GM12878 (cell line): ENCODE data around the gene CACFD1. TPM values are rescaled to one million over a fixed set of nuclear protein-coding genes. Genes with fewer than 3 reads are reported as not detected.

ENCODE experiments used
- ATAC-seq: fragments of 200-7000 bp; cut with Tn5 transposase; 3 replicates; pipeline ENCODE4 v1.9.1; 2020; ENCODE audit warnings: mild to moderate bottlenecking, moderate library complexity
- BruUV-seq: library from RNA; stranded (reverse); fragments of 400-500 nt; replicated peaks from 2 replicates; lab custom pipeline; 2021; lab: Mats Ljungman, UMichigan
- CTCF ChIA-PET: fragments of 300-600 bp; sonication (Branson Sonifier 250); formaldehyde crosslinking; extraction: SDS; loops from one replicate; lab custom pipeline; 2021; ENCODE audit warnings: inconsistent platforms; lab: Yijun Ruan, JAX
- POLR2A ChIA-PET: fragments of 350-600 bp; formaldehyde crosslinking; extraction: SDS; loops from one replicate; lab custom pipeline; 2021; ENCODE audit warnings: inconsistent platforms; lab: Charles Lee
- RAD21 ChIA-PET: fragments of 300-600 bp; sonication (Branson Sonifier 250); formaldehyde crosslinking; loops from one replicate; lab custom pipeline; 2023; ENCODE audit warnings: antibody characterized with exemption; ENCODE audit not compliant: unreplicated experiment; lab: Charles Lee
- SMC1A ChIA-PET: fragments of 300-600 bp; sonication (Branson Sonifier 250); formaldehyde crosslinking; loops from one replicate; lab custom pipeline; 2023; ENCODE audit not compliant: unreplicated experiment, uncharacterized antibody; lab: Charles Lee
- DNase-seq: peaks from one replicate; pipeline ENCODE4 v3.0.0-alpha.2; 2011; ENCODE audit warnings: low read depth, low spot score
- FAIRE-seq: peaks from 3 replicates; lab custom pipeline; 2011; peaks lifted over from hg19 to GRCh38; lab: Jason Lieb, UNC
- H2AFZ ChIP-seq: 2 replicates; pipeline ENCODE4 v1.6.0; 2011; ENCODE audit warnings: low read depth, low read length, control low read depth; ENCODE audit not compliant: control insufficient read depth
- H3K27ac ChIP-seq: 2 replicates; pipeline ENCODE4 v1.5.1; 2011; ENCODE audit warnings: control low read depth; ENCODE audit not compliant: control insufficient read depth, insufficient read depth
- H3K27me3 ChIP-seq, 2 experiments: replicated peaks in 1 of 2; 2 replicates each; pipeline versions ENCODE4 v1.6.0 to v1.6.1; 2011; ENCODE audit warnings: low read length in 1 of 2; ENCODE audit not compliant: control insufficient read depth in 2 of 2, insufficient read depth in 2 of 2
- H3K36me3 ChIP-seq, 2 experiments: 2 replicates each; pipeline ENCODE4 v1.5.1; 2011; ENCODE audit warnings: low read length in 1 of 2; ENCODE audit not compliant: control insufficient read depth in 2 of 2, insufficient read depth in 2 of 2
- H3K4me1 ChIP-seq: 2 replicates; pipeline ENCODE4 v1.6.1; 2011; ENCODE audit warnings: mild to moderate bottlenecking, low read length, moderate library complexity, mixed read lengths; ENCODE audit not compliant: control insufficient read depth, insufficient read depth
- H3K4me2 ChIP-seq: 2 replicates; pipeline ENCODE4 v1.6.0; 2011; ENCODE audit warnings: control low read depth; ENCODE audit not compliant: control insufficient read depth, insufficient read depth
- H3K4me3 ChIP-seq: fragments of 200-600 bp; sonication (generic); 2 replicates; pipeline ENCODE4 v1.5.1; 2016
- H3K79me2 ChIP-seq: 2 replicates; pipeline ENCODE4 v1.6.0; 2011; ENCODE audit warnings: low read length; ENCODE audit not compliant: control insufficient read depth, insufficient read depth
- H3K9ac ChIP-seq: 2 replicates; pipeline ENCODE4 v1.8.0; 2011; ENCODE audit warnings: low read length, control low read depth, mixed read lengths; ENCODE audit not compliant: control insufficient read depth, insufficient read depth
- H3K9me3 ChIP-seq: replicated peaks from 3 replicates; pipeline ENCODE4 v1.5.1; 2011; ENCODE audit warnings: mild to moderate bottlenecking, low read length; ENCODE audit not compliant: control insufficient read depth, insufficient read depth
- H4K20me1 ChIP-seq: 2 replicates; pipeline ENCODE4 v1.6.0; 2011; ENCODE audit not compliant: control insufficient read depth, insufficient read depth
- ATF2 ChIP-seq: IDR thresholded peaks from 2 replicates; pipeline ENCODE4 v1.6.1; 2012; ENCODE audit warnings: low read length, inconsistent platforms
- CUX1 ChIP-seq: IDR thresholded peaks from 2 replicates; pipeline ENCODE4 v1.6.1; 2012; ENCODE audit warnings: improper control_type of control experiment, low read depth, low read length; ENCODE audit not compliant: insufficient replicate concordance
- HSF1 ChIP-seq: fragments of 150-350 bp; IDR thresholded peaks from 2 replicates; pipeline ENCODE4 v1.6.1; 2014; ENCODE audit warnings: mild to moderate bottlenecking, low read depth, low read length
- PML ChIP-seq: IDR thresholded peaks from 2 replicates; pipeline ENCODE4 v1.6.1; 2012; ENCODE audit warnings: low read length, inconsistent platforms
- POLR2AphosphoS5 ChIP-seq: IDR thresholded peaks from 2 replicates; pipeline ENCODE4 v1.6.1; 2011; ENCODE audit warnings: mild to moderate bottlenecking, low read length, inconsistent platforms
- STAT3 ChIP-seq: IDR thresholded peaks from 2 replicates; pipeline ENCODE4 v1.6.1; 2011; ENCODE audit warnings: low read depth, low read length, improper control_type of control experiment
- ZSCAN29 ChIP-seq: fragments of 450-650 bp; IDR thresholded peaks from 2 replicates; pipeline ENCODE4 v1.6.1; 2017; ENCODE audit warnings: mild to moderate bottlenecking, moderate library complexity
- WGBS: methylation state at CpG from one replicate; pipeline ENCODE4 v1.1.6; 2016; ENCODE audit warnings: low lambda C conversion rate; ENCODE audit not compliant: insufficient replicate concordance, insufficient coverage; ENCODE audit errors: missing lambda C conversion rate; 5-methylcytosine and 5-hydroxymethylcytosine counted together
- in situ Hi-C: fragments of 300-500 bp; cut with MboI; formaldehyde crosslinking; loops from 9 replicates; pipeline ENCODE4 v1.14.3; 2018; ENCODE audit warnings: mixed read lengths
- intact Hi-C: fragments of 100-400 bp; cut with micrococcal nuclease; formaldehyde crosslinking; loops from one replicate; pipeline ENCODE4 v1.14.2; 2022; ENCODE audit not compliant: unreplicated experiment
- polyA plus RNA-seq, 11 experiments: library from polyadenylated mRNA; depleted of rRNA in 4 of 11; unstranded in 6 of 11; stranded (reverse) in 5 of 11; fragments of >200 nt; fragmentation: Nextera tagmentation in 4 of 11; fragmentation: Illumina TruSeq in 1 of 11; extraction: Ambion mirVana in 4 of 11; extraction: Trizol in 1 of 11; gene quantifications; 1 replicate in 1 of 11; 2 replicates in 10 of 11; pipeline versions ENCODE4 v1.2.1 to v1.2.3, GENCODE V29; 2011 to 2016; ENCODE audit warnings: inconsistent platforms in 2 of 11, missing spikeins in 2 of 11, low read depth in 1 of 11
- total RNA-seq, 4 experiments: library from RNA; depleted of rRNA in 3 of 4; stranded (reverse); fragments of >200 nt in 3 of 4; fragmentation: Illumina TruSeq in 1 of 4; extraction: Trizol in 1 of 4; gene quantifications; 2 replicates each; pipeline versions ENCODE4 v1.2.1 to v1.2.3, GENCODE V29; 2013 to 2021

CACFD1 gene
- total and polyA plus RNA-seq, 10 of the 15 experiments (the other 5 are each of a cell fraction or from before 2014, with no cell fraction given), result 0.09 to 5.8 (median 1.4) TPM; not detected in 1

- ChIA-PET POLR2A (no interaction called here), RAD21 (interaction anchor here (0.8 kb wide), 1 partner anchor 71 kb away, joined by 3 read pairs; no protein-coding TSS in a partner anchor), SMC1A (no interaction called here), CTCF (interaction anchor here (0.9 kb wide), 1 partner anchor 9 kb away, joined by 3 read pairs; no protein-coding TSS in a partner anchor)
- FAIRE-seq (no peak), ATAC-seq (no peak; the same call in 2 of the 3 replicates), DNase-seq (no peak)
- no peaks in the 10 kb centered on the region for H4K20me1 ChIP-seq
- intact Hi-C loops, result no loop called here
- 46% methylated on average over 10 of the region's 10 CpGs for WGBS
- H3K9me3 ChIP-seq, result no peaks in the 10 kb centered on the region; the same call in 2 of the 3 replicates
- no peaks in the 10 kb centered on the region for H3K4me1 ChIP-seq
- no TSS peak for BruUV-seq
- H3K79me2 ChIP-seq, result no peaks in the 10 kb centered on the region
- no peaks in the 10 kb centered on the region; a peak in 1 of 4 replicates for H3K27me3 ChIP-seq
- no peaks in the 10 kb centered on the region for H3K36me3 ChIP-seq
- H2AFZ ChIP-seq, result no peak overlapping the region
- in situ Hi-C loops, result no loop called here
- H3K27ac ChIP-seq, result no peak overlapping the region
- no peak overlapping the region for H3K4me3 ChIP-seq
- H3K9ac ChIP-seq, result no peak overlapping the region
- TF ChIP-seq HSF1 (peak; percentile 92), ZSCAN29 (no peak)
- H3K4me2 ChIP-seq, result no peak overlapping the region
Observed at GRCh38 chr9:133427658-133428348, 32.0 kb upstream of the CACFD1 start.

- ChIA-PET SMC1A (no interaction called here), CTCF (interaction anchor here (0.9 kb wide), 1 partner anchor 10 kb away, joined by 3 read pairs; no protein-coding TSS in a partner anchor), RAD21 (no interaction called here), POLR2A (interaction anchor here (0.5 kb wide), 1 partner anchor 284 kb away, joined by 3 read pairs; no protein-coding TSS in a partner anchor)
- Histone ChIP-seq H3K79me2 (no peaks in the 10 kb centered on the region), H3K9ac (no peak overlapping the region), H3K9me3 (no peaks in the 10 kb centered on the region; the same call in 2 of the 3 replicates), H3K4me3 (no peak overlapping the region), H3K4me2 (no peak overlapping the region), H3K36me3 (no peaks in the 10 kb centered on the region), H3K27me3 (no peaks in the 10 kb centered on the region; a peak in 1 of 4 replicates), H3K4me1 (no peaks in the 10 kb centered on the region), H4K20me1 (no peaks in the 10 kb centered on the region), H2AFZ (no peak overlapping the region), H3K27ac (no peak overlapping the region)
- no TSS peak for BruUV-seq
- WGBS, result 7% methylated on average over 25 of the region's 57 CpGs
- in situ Hi-C loops (no loop called here), intact Hi-C loops (no loop called here)
- ATAC-seq, result peak; percentile 86
- DNase-seq, result no peak
- FAIRE-seq, result no peak
- TF ChIP-seq CUX1 (no peak), PML (no peak), STAT3 (no peak), ATF2 (no peak), POLR2AphosphoS5 (no peak)
Observed at GRCh38 chr9:133428617-133429101, 31.1 kb upstream of the CACFD1 start.
